ENCODE measurements around the gene TP53BP1.

Gene TP53BP1

DNA sequence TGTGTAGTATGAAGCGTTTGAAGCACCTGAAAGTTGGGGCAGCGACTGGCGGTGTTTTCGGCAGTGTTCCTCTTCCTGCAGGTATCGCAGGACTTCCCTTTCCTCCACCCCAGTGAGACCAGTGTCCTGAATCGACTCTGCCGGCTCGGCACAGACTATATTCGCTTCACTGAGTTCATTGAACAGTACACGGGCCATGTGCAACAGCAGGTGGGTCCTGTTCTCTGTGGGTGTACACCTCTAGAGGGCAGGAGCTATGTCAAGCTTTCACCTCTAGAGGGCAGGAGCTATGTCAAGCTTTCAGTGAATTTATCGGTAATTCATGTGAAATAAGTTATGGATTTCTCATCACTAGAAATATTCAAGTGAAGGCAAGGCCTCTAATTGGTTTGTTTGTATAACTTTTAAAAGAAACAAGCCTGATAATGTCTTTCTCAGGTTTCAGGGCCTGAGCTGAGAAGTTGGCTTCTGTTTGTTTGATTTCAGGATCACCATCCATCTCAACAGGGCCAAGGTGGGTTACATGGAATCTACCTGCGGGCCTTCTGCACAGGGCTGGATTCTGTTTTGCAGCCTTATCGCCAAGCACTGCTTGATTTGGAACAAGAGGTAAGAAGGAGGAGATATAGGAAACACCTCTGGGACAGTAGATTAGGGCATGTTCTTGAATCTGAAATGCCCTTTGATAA is 116.8 kb downstream of the TP53BP1 start:
- Histone ChIP-seq H3K4me3 (ENCODE audit: low read depth in 1 of 2, low read length in 2 of 2) (no peak overlapping the region), H3K4me1 (ENCODE audit: control insufficient read depth in 1 of 2, insufficient read depth in 2 of 2, low read length in 2 of 2) (peaks cover 6 to 10% of the 10 kb centered on the region in 2 donors), H3K27me3 (ENCODE audit: low read depth, low read length) (no peaks in the 10 kb centered on the region), H3K36me3 (ENCODE audit: control insufficient read depth in 1 of 2, insufficient read depth in 2 of 2, low read length in 2 of 2) (peaks cover 15 to 21% of the 10 kb centered on the region in 2 donors), H3K9me3 (ENCODE audit: control insufficient read depth in 1 of 2, low read length in 2 of 2) (no peaks in the 10 kb centered on the region), H3K27ac (ENCODE audit: low read length) (no peak overlapping the region)

DNA sequence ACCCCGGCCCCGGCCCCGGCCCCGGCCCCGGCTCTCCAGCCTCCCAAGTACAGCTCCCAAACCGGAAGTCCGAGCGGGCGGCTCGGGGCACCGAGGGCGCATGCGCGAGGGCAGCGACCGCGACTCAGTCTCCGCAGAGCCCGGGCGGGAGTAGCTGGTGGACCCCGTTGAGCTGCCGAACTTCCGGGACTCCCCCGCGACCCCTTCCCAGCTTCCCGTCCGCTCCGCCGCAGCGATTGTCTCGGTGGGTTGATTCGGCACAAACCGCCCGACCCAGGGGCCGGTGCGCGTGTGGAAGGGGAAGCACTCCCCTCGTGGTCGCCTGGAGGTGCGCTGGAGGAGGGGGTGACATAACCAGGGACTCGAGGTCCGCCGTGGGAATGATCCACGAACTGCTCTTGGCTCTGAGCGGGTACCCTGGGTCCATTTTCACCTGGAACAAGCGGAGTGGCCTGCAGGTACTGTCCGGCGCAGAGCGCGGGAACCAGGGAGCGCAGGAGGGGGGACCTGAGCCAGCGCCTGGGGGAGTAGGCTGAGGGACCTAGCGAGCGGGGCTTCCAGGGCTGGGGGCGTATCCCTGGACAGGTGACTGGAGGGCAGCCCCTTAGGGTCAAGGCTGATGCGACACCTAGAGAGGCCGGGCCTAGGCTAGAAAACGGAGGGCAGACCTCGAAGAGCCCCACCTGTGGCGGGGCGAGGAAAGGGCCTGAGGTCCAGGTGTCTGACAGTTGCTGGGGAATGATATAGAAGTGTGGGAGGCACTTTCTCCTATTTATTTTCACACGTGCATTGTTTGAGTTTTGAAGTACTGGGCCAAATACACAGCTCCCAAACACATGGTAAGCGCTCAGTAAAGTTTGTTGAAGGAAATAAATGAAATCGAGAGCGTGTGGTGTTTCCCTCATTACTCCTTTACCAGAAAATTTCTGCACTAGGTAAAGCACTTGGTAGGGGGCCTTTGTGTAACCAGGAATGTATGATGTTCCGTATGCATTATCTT is 121.7 kb downstream of the TP53BP1 start, which contains the start of the genes TUBGCP4 and ZSCAN29:
Gene TUBGCP4, plus strand, starts transcription at position 127 of the 1,000 bp plus-strand sequence. Its CDS starts 254 bp downstream, at position 381.
Gene ZSCAN29, minus strand, starts transcription at position 69 of the 1,000 bp plus-strand sequence. CDS start 1,130 bp downstream, outside the sequence.
- Histone ChIP-seq H3K9me3 (ENCODE audit: control insufficient read depth in 1 of 2, low read length in 2 of 2) (no peaks in the 10 kb centered on the region), H3K36me3 (ENCODE audit: control insufficient read depth in 1 of 2, insufficient read depth in 2 of 2, low read length in 2 of 2) (peaks cover 12 to 15% of the 10 kb centered on the region in 2 donors), H3K4me3 (ENCODE audit: low read depth in 1 of 2, low read length in 2 of 2) (peak within 1 kb of the TSS; percentile 82 to 90), H3K27me3 (ENCODE audit: low read depth, low read length) (no peaks in the 10 kb centered on the region), H3K27ac (ENCODE audit: low read length) (peak within 1 kb of the TSS; percentile 2), H3K4me1 (ENCODE audit: control insufficient read depth in 1 of 2, insufficient read depth in 2 of 2, low read length in 2 of 2) (peaks cover 21 to 24% of the 10 kb centered on the region in 2 donors)

DNA sequence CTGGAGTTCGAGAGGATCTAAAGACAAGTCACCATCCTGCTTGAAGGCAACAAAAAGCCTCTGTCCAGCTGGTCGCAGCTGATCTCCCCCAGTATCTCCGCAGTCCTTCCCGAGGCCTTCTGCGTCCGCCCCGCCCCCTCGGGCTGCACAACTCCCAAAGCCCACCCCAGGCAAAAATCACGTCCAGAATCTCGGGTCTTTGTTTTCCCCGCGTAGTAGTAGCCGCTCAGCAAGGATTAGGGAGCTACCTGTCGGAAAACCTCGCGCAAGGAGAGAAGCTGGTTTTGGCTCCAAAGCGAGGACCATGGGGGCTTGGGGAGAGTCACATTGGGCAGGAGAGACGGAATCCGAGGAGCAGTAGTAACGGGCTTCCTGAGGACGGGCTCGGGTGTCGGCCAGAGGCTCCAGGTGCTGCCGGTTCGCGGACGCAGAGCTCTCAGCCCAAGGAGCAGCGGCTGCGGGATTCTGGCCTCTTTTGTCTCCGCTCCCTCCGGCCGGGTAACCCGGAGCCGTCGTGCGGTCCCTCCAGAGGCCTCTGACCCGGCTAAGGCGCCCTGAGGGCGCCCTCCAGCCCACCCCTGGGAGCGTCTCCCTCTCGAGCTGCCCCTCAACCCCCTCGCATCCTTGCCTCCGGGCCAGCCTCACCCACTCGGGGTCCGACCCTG is 122.5 kb downstream of the TP53BP1 start:
- peaks cover 21 to 24% of the 10 kb centered on the region in 2 donors for H3K4me1 ChIP-seq (ENCODE audit: control insufficient read depth in 1 of 2, insufficient read depth in 2 of 2, low read length in 2 of 2)
- H3K27me3 ChIP-seq (ENCODE audit: low read depth, low read length), result no peaks in the 10 kb centered on the region
- H3K27ac ChIP-seq (ENCODE audit: low read length), result peak overlapping the region; percentile 2

DNA sequence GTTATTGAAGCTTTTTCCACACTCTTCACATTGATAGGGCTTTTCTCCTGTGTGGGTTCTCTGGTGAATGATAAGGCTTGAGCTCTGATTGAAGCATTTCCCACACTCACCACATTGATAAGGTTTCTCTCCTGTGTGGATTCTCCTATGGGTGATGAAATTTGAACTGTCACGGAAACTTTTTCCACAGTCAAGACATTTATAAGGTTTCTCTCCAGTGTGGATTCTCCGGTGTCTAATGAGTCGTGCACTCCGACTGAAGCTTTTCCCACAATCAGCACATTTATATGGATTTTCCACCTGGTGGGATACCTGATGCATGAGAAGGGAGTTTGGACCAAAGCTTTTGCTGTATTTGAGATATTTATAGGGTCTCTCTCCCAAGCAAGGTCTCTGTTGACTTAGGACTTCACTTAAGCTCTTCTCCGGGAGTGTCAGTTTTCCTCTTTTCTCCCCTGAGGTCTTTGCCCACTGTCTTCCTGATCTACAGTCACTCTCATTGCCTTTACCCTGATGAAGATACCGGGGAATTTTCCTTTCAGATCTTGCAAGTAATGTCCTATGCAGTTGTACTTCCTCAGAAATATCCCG is 131.5 kb downstream of the TP53BP1 start:
- H3K4me3 ChIP-seq (ENCODE audit: low read depth in 1 of 2, low read length in 2 of 2), result peak overlapping the region; percentile 27 to 39
- no peaks in the 10 kb centered on the region for H3K27me3 ChIP-seq (ENCODE audit: low read depth, low read length)
- H3K27ac ChIP-seq (ENCODE audit: low read length), result no peak overlapping the region
- peaks cover 48 to 84% of the 10 kb centered on the region in 2 donors for H3K36me3 ChIP-seq (ENCODE audit: control insufficient read depth in 1 of 2, insufficient read depth in 2 of 2, low read length in 2 of 2)
- peaks cover 39 to 41% of the 10 kb centered on the region in 2 donors for H3K9me3 ChIP-seq (ENCODE audit: control insufficient read depth in 1 of 2, low read length in 2 of 2)
- no peaks in the 10 kb centered on the region for H3K4me1 ChIP-seq (ENCODE audit: control insufficient read depth in 1 of 2, insufficient read depth in 2 of 2, low read length in 2 of 2)

More for the DNA sequence above, 122.5 kb downstream of the TP53BP1 start:
- peak overlapping the region; percentile 82 to 90 for H3K4me3 ChIP-seq (ENCODE audit: low read depth in 1 of 2, low read length in 2 of 2)
- peaks cover 19 to 22% of the 10 kb centered on the region in 2 donors for H3K36me3 ChIP-seq (ENCODE audit: control insufficient read depth in 1 of 2, insufficient read depth in 2 of 2, low read length in 2 of 2)
- H3K9me3 ChIP-seq (ENCODE audit: control insufficient read depth in 1 of 2, low read length in 2 of 2), result no peaks in the 10 kb centered on the region

DNA sequence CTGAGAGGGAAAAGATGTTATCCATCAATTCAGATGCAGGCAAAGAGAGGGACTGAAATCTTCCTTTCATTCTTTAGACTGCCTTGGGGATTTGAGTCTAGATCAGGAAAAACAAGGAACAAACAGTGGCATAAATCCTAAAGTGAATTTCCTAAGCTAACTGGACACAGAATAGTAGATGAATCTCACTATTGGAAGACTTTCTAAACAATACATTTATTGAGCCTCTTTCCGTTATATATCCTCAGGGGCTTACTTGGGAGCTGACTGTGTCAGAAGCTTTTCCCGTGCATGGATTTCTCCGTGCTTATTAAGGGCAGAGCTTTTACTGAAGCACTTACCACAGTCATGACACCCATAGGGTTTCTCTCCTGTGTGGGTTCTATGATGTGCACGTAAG is 132.1 kb downstream of the TP53BP1 start:
- H3K36me3 ChIP-seq (ENCODE audit: control insufficient read depth in 1 of 2, insufficient read depth in 2 of 2, low read length in 2 of 2), result peaks cover 42 to 78% of the 10 kb centered on the region in 2 donors
- no peaks in the 10 kb centered on the region for H3K27me3 ChIP-seq (ENCODE audit: low read depth, low read length)
- H3K4me3 ChIP-seq (ENCODE audit: low read depth in 1 of 2, low read length in 2 of 2), result peak overlapping the region; percentile 27 to 39
- no peaks in the 10 kb centered on the region for H3K4me1 ChIP-seq (ENCODE audit: control insufficient read depth in 1 of 2, insufficient read depth in 2 of 2, low read length in 2 of 2)
- no peak overlapping the region for H3K27ac ChIP-seq (ENCODE audit: low read length)
- peaks cover 39 to 41% of the 10 kb centered on the region in 2 donors for H3K9me3 ChIP-seq (ENCODE audit: control insufficient read depth in 1 of 2, low read length in 2 of 2)

Measured in muscle layer of duodenum (tissue), 2 donors.